ENCODE data around the gene SPAM1.
"Not testable (repeated sequence)": the region's sequence is repeated elsewhere in the genome, so short reads cannot be mapped to it uniquely, and the experiment has no call there.

Gene SPAM1, protein sequence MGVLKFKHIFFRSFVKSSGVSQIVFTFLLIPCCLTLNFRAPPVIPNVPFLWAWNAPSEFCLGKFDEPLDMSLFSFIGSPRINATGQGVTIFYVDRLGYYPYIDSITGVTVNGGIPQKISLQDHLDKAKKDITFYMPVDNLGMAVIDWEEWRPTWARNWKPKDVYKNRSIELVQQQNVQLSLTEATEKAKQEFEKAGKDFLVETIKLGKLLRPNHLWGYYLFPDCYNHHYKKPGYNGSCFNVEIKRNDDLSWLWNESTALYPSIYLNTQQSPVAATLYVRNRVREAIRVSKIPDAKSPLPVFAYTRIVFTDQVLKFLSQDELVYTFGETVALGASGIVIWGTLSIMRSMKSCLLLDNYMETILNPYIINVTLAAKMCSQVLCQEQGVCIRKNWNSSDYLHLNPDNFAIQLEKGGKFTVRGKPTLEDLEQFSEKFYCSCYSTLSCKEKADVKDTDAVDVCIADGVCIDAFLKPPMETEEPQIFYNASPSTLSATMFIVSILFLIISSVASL

DNA sequence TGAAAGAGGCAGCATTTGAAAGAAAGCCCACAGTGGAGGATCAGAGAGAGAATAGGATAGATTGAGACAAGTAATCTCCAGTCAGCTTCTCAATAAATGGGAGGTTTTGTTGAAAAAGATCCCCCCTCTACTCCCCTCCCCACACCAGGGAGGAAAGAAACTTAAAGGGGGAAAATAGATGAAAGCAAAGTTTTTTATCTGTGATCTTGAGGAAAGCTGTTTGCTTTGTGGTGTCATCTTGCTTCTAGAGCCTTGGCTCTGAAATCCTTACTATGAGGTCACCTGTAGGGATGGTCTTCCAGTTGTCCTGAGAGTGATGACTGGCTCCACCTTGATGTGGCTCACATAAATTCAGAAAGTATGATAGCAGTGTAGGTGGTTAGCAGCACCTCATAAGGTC lies at the start of gene SPAM1:
TSS of gene SPAM1 (plus strand) at position 301 of the 400 bp plus-strand sequence. CDS start 28,330 bp downstream, outside the sequence.
- DNase-seq: no peak

DNA sequence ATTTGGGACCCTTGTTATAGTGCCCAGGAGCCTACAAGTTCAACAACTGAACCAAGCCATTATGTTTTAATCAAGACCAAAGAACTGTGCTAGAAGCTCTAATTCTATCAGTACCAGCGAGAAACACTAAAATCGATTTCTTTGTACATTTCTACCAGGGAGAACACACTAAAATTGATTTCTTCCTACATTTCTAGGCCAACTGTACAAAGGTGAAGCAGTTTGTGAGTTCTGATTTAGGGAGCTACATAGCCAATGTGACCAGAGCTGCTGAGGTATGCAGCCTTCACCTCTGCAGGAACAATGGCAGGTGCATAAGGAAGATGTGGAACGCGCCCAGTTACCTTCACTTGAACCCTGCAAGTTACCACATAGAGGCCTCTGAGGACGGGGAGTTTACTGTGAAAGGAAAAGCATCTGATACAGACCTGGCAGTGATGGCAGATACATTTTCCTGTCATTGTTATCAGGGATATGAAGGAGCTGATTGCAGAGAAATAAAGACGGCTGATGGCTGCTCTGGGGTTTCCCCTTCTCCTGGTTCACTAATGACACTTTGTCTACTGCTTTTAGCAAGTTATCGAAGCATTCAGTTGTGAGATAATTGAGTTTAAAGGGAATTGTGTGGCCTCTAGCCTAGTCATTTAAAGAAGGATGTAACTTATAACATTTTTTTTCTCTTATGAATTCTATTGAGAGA lies 48.3 kb upstream of the SPAM1 start:
- DNase-seq: no peak

DNA sequence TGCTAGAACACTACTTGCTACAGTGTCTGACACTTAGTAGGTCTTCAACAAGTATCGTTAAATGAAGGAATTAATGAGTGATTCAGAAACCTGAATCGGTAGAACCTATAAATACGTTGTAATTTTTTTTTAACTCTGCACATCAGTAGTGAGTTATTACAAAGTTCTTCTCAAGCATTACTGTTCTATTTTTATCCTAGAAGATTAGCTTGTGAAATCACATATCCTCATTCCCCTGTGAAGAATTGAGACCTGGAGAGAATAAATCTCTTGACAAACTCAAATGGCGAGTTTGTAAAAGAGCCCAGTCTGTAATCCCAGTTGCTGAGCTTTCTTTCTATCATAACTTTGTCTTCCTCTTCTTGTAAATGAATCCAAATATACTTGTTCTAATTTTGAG lies 45.4 kb upstream of the SPAM1 start:
- no peak for DNase-seq

DNA sequence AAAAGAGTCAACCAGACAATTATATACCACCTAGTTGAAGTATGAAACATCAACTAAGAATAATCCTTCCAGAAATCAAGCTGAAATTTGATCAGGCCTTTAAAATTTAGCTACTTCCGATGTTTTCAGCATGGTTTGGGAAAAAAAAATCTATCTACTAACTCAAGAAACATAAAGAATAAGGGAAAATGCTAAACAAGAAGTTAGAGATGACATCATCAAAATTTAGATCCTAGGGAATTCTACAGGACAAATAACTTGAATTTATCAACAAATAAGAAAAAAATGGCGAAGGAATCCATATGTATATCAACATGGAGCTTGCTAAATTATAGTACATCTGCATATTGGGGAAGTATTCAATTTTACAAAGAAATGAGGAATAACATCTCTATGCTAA lies 43.7 kb upstream of the SPAM1 start:
- no peak for DNase-seq

DNA sequence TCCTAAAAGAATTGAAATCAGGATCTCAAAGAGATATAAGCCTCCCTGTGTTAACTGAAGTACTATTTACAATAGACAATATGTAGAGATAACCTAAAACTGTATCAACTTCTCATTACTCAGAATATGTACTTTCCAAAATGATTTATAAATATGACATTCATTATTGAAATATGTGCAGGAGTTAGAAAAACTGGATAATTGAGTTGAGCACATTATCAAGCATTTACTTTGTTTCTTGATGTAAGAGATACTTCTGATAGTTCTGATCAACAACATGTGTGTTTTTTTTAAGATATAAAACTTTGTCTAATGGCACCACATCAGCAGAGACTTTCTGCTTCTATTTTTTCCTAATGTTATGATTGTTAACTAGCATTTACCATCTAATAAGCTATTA lies 41.9 kb upstream of the SPAM1 start:
- no peak for DNase-seq

DNA sequence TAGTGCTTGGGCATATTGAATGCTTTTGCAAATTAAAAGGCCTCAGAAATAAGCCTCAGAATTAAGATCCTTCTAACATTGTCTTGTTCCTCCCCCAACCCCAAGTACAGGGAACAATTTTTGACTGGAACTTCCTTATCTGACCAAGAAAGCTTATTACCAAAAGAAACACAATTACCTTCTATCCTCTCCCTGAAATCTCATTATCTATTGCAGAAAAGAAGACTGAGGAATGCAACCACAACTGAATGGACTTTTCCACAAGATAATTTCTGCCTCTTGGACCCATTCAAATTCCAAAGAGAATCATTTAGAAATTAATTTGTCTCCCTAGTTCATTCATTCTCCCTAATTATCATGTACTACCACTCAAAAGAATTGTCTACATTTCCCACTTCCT lies 36.8 kb upstream of the SPAM1 start:
- DNase-seq: no peak

DNA sequence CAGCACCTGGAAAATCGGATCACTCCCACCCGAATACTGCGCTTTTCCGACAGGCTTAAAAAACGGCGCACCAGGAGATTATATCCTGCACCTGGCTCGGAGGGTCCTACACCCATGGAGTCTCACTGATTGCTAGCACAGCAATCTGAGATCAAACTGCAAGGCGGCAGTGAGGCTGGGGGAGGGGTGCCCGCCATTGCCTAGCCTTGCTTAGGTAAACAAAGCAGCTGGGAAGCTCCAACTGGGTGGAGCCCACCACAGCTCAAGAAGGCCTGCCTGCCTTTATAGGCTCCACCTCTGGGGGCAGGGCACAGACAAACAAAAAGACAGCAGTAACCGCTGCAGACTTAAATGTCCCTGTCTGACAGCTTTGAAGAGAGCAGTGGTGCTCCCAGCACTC lies 30.3 kb upstream of the SPAM1 start:
- DNase-seq: not testable (repeated sequence)

DNA sequence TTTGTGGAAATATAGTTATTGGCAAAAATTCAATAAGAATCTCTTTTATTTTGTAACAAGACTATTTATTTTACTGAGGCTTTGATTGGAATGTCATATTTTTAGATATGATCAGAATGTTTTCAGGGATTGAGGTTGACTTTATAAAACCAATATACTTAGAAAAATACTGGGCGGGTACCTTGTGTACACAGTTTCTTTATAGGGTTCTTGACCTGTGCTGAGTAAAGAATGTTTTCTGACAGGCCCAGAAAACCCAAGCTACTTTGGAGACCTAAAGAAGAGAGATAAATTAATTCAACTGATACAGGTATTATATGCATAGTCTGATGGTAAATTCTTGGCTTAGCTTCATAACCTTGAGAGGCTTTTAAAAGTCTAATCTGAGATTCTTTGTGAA lies 23.9 kb upstream of the SPAM1 start:
- DNase-seq: no peak

DNA sequence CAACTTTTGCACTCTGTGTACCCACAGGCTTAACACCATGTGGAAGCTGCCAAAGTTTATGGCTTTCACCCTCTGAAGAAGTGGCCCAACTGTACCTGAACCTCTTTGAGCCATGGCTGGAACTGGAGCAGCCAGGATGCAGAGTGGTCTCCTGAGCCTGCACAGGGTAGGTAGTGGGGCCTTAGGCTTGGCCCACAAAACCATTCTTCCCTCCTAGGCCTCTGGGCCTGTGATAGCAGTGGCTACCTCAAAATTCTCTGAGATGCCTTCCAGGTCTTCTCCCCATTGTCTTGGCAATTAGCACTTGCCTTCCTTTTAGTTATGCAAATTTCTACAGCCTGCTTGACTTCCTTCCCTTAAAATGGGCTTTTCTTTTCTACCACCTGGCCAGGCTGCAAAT lies 19.3 kb upstream of the SPAM1 start:
- DNase-seq: no peak

DNA sequence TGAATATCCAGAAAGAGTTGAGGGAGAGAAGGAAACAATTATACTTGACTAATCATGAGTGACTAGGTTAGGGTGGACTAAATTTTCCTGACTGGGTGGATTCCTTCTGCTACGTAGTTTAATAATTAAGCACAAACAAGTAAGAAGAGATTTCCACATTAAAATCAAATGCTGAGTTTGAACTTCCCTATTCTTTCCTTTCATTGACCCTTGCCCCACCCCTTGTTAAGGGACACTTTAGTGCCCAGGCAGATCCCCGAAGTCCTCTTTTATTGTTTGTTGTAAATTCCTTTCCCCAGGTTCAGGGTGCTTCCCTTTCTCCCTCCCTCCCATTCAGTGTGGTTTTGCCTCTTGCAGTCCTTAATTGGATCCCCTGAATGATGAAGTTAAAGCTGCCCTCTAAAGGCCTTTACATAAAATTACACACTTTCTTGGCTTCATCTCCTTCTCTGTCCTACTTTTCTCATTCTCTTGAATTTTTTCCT lies 8.8 kb upstream of the SPAM1 start:
- DNase-seq: peak; percentile 2

DNA sequence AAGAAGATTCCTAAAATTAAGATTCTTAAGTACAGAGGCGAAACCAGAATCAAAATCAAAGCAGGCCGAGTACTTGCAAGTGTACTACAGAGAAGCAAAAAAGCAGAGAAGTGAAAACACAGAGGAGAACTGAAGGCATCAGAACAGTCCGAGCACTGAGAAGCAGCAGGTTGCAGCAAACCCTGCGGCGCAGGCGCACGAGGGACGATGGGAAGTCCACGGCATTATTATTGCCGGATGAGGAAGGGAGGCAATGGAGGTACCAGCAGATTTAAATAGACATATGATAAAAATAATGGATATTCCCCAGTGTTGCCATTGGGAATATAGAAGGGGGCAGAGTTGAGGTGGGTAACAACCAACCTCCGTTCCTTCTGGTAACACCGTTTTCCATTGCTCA lies 7.2 kb upstream of the SPAM1 start:
- no peak for DNase-seq

DNA sequence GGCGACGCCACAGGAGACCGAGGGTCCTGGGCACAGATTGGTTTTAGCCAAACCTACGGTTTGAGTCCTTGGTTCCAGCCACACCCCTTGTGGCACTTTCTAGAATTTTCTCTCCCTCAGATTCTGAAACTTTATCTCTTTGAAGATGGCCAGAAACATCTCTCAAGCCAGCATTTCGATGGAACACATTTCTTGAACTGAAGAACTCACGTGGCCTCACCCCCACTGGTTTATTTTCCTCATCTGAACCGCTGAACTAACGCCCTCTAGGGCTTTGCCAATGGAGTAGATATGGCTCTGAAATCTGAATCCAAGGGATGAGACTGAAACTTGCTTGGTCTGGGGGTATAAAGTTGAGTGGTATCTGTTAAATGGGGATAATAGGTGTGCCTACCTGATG lies 6.7 kb upstream of the SPAM1 start:
- no peak for DNase-seq

DNA sequence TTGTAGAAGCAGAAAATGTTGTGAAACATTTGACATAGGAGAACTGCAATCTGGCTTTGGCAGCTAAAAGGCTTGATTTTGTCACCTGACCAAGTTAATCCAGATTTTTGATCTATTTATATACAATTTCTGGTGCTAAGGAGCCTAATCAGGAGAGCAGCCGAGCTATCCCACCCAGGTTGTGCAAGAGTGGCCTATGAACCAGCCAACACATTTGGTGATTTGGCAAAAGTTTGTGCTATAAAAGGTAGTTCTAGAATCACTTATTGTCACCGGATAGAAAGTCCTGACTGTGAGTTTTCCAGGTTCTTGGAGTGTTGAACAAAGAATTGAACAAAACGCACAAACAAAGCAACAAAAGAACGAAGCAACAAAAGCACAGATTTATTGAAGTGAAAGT lies 1.4 kb upstream of the SPAM1 start:
- no peak for DNase-seq

DNA sequence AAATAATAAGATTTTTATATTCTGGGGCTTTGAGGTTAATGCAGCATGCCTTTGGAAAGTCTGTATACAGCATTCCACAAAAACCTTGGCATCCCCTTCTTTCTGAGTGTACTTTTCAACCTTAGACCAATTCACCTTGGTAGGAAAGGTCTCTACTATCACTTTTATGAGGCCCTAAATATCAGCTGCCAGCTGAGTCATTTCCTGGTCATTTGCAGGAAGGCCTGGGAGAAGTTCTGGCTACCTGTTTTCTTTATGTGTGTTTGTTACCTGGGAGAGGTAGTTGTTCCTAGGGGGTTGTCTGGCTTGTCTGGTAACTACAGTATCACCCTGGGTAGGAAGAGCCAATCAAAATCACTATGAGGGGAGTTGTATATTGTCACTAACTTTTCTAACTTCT lies 4.1 kb downstream of the SPAM1 start:
- no peak for DNase-seq

DNA sequence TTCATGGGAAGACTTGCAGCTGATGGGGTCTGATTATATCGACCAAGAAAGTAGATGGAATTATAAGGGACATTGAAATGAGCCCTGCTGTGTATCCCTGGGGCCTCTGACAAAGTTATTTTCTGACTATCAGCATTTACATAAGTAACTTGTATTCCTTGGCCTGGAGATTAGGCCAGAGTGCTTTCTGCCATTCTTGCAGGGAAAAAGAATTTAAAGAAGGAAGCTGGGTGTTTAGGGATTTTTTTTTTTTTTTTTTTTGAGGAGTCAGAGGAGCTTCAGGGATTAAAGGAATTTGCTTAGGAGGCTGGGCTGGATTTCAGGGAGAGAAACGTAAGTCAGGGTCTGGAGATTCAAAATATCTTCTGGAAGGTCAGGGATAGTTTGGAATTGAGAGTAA lies 4.6 kb downstream of the SPAM1 start:
- DNase-seq: no peak

DNA sequence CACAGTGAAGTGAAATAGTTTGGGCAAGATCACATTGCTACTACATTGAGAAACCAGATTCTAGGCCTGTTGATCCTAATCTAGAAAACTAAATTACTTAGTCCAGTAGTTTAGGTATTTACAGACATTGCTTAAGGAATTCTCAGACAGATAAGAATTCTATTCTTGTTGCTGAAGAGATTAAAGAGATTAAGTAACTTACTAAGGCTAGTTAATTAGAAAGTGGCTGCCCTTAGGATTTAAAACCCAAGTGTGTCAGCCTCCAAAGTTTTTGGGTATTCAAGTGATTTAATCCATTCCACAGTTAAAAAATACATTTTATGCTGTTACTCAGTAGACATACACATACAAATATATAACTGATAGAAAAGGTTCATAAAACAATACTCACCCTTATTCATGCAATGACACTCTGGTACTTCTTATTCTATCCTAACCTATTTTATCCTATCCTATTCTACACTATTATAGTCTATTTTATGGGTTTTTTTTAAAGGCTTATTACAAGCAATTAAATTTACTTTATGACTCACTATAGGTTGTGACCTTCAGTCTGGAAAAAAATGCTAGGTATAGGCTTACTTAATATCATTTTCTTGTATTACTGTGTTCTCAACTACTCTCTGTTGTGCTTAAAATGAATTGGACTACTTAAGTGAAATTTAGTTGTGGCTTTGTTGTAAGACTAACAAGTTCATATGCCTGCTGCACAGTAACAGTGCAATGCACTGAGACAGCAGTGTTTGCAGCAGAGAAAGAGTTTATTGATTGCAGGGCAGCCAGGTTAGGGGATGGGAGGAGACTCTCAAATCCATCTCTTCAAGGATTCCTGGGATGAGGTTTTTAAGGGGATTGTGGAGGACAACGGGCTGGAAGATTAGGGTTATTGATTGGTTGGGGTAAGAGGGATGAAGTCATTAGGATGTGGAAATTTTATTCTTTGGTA lies 10.7 kb downstream of the SPAM1 start:
- no peak for DNase-seq

DNA sequence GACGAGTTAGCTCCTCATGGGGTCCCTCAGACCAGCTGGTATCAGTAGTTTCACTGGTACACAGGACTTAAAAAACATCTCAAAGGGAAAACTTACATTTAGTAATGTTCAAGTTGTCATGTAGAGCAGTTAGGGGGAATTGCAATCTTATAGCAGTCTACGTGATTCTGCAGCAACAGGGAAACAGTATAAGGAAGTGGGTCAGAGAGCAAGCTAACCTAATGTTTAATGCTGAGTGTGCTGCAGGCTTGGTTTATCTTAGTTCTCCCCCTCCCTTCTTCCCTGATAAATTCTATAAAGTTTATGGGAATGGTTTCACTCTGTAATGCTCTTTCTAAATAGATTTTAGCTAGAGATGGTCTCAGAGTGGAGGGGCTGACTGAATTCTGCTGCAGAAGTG lies 11.3 kb downstream of the SPAM1 start:
- no peak for DNase-seq

DNA sequence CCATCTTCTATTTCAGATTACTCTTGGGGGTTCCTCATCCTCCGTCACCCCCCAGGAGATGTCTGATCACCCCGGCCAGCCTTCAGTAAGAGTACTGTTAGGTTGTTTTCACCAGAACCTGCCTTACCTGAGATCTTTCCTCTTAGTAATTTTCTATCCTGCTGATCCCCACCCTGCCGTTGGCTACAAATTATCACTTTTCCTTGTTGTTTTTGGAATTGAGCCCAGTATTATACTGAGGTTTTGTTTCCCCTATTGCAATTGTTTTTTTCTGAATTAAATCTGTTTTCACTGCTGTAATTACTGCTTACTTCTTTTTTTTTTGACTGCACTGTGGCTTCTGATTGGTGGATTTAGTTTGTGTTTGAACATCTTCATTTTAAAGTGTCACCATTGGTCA lies 14.7 kb downstream of the SPAM1 start:
- no peak for DNase-seq

DNA sequence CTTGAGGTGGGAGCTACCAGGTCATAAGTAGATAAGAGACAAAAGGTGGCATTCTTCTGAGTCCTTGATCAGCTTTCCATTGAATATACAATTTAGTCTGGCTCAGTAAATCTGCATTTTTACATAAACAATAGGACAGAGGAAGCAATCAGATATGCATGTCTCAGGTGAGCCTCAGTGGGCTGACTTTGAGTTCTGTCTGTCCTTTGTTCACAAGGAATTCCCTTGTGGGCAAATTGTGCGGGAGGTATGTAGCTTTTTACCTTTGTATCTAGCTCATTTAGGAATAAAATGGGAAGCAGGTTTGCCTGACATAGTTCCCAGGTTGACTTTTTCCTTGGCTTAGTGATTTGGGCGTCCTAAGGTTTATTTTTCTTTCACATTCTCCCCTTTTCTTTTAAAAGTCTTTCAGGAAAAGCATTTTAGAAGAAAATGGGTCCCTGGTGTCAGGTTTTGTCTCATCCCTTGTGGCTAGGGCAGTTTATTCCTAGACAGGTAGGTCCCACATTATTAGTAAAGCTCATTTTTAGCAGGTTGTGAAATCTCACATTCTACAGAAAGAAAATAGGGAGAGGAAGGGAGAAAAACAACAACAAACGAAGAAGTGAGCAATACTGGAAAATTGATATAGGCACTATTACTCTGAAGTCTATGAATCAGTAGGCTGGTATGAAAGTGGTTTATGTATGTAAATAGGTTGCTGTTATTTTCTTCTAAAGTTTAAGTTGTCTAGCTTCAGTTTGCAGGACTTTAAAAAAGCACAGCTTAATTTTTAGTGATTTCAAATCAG lies 16.5 kb downstream of the SPAM1 start:
- no peak for DNase-seq

DNA sequence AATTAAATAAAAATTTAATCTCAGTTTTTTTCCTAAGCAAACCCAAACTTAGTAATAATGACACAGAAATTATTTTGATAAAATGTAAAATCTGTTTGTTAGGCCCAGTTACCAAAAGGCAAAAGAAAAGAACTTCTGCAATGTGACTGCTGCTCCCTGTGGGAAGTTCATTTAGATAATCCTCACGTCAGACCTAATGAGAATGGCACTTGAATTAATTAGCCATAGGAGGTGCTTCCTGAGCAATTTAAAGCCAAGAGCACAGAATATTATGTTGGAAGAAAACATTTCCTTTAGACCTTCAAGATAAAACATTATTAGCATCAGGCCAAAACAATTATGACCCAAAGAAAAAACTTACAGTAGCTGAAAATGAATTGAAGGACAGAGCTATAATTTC lies 19.4 kb downstream of the SPAM1 start:
- DNase-seq: no peak

DNA sequence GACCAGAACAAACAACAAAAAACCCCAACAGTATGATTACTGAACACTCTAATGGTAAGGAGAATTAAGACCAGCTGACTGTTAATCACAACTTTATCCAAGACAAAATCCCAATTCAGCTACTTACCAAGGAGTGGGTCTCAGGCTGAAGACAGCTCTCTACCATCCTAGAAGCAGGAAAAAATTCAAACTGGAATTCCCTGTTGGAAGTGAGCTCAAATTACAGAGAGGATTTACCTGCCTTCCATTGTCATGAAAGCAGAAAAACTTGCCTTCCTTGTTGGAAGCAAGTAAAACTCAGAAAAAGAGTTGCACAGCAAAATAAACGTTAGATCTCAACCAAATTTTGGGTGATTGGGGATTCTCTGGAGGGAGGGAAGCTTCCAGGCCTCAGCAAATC lies 20.9 kb downstream of the SPAM1 start:
- no peak for DNase-seq

DNA sequence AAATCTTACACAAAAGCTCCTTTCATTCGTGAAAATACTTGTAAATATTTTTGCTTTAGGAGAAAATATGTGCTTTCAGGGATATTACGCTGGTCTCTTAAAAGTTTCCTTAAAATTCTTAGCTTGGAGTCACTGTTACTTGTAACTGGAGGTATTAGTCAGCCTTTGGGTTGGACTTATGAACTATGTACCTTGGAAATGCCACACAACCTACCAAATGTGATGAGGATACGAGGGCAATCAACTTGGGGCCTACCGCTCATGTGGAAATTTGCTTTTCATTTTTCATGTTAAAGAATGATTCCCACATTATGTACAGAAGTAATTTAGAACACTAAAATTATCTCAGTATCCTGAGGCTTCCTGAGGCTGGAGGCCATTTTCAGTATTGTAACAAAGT lies 23.1 kb downstream of the SPAM1 start:
- DNase-seq: no peak

Data from NCI-H446 treated with DMSO at 0.1 percent for 48 hours (cell line).